Measurements from ENCODE around the gene CA10.

DNA sequence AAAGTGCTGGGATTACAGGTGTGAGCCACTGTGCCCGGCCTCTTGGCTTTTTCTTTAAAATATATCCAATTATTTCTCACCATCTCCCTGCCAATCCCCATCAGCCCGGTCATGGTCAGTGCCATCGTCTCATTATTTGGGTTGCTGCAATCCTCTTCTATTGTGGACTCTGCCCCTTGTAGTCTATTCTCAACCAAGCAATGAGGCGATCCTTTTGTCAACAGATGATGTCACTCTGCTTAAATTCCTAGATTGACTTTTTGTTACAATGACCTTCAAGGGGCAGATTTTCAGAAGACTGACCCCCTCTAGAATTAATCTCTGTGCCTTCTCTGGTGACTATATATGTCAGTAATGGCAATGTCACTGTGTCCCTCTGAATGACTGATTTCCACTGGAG lies 513.5 kb downstream of the CA10 start:
- TF ChIP-seq, protein P1, sequence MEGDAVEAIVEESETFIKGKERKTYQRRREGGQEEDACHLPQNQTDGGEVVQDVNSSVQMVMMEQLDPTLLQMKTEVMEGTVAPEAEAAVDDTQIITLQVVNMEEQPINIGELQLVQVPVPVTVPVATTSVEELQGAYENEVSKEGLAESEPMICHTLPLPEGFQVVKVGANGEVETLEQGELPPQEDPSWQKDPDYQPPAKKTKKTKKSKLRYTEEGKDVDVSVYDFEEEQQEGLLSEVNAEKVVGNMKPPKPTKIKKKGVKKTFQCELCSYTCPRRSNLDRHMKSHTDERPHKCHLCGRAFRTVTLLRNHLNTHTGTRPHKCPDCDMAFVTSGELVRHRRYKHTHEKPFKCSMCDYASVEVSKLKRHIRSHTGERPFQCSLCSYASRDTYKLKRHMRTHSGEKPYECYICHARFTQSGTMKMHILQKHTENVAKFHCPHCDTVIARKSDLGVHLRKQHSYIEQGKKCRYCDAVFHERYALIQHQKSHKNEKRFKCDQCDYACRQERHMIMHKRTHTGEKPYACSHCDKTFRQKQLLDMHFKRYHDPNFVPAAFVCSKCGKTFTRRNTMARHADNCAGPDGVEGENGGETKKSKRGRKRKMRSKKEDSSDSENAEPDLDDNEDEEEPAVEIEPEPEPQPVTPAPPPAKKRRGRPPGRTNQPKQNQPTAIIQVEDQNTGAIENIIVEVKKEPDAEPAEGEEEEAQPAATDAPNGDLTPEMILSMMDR (IDR thresholded peaks at IDR 0.05), result no peak
- TF ChIP-seq POLR2AphosphoS5 (IDR thresholded peaks at IDR 0.05; ENCODE audit: insufficient read depth in 1 of 2, low read depth in 1 of 2), result no peak
- TF ChIP-seq POLR2A (IDR thresholded peaks at IDR 0.05), result no peak

All from vagina (tissue), 2 donors.